ENCODE measurements around the gene STARD10. TPM values are rescaled to one million over a fixed set of nuclear protein-coding genes. Genes with fewer than 3 reads are reported as not detected.

The STARD10 gene
- total RNA-seq, 1 donor from 2014 or later = 126 TPM

- DNase-seq (no peak), ATAC-seq (no peak)
- H3K27ac ChIP-seq = no peak overlapping the region
- intact Hi-C loops (cut with DNase I) = loop anchor here (10.0 kb wide), 1 partner anchor 65 kb away; the partner anchor contains the start of gene STARD10
- peaks cover 52% of the 10 kb centered on the region for H3K4me1 ChIP-seq
- no peaks in the 10 kb centered on the region for H3K9me3 ChIP-seq
- peaks cover 26% of the 10 kb centered on the region for H3K36me3 ChIP-seq
- no peaks in the 10 kb centered on the region for H3K27me3 ChIP-seq (ENCODE audit: low read depth)
- TF ChIP-seq CTCF (IDR thresholded peaks at IDR 0.05) = no peak
- H3K4me3 ChIP-seq = no peak overlapping the region
Observed at GRCh38 chr11:72730243-72730642, 63.6 kb downstream of the STARD10 start.

- Histone ChIP-seq H3K36me3 (peaks cover 38% of the 10 kb centered on the region), H3K4me3 (no peak overlapping the region), H3K27ac (peak overlapping the region; percentile 24), H3K27me3 (ENCODE audit: low read depth) (no peaks in the 10 kb centered on the region), H3K9me3 (no peaks in the 10 kb centered on the region), H3K4me1 (peaks cover 52% of the 10 kb centered on the region)
- TF ChIP-seq CTCF (IDR thresholded peaks at IDR 0.05) = no peak
- no peak for ATAC-seq
- intact Hi-C loops (cut with DNase I) = no loop called here
- peak; percentile 46 for DNase-seq
Observed at GRCh38 chr11:72727521-72727920, 66.3 kb downstream of the STARD10 start.

GRCh38 chr11:72726266-72727220, 67.3 kb downstream of the STARD10 start:
- Histone ChIP-seq H3K27me3 (ENCODE audit: low read depth) (no peaks in the 10 kb centered on the region), H3K4me1 (peaks cover 56% of the 10 kb centered on the region), H3K4me3 (no peak overlapping the region), H3K36me3 (peaks cover 33% of the 10 kb centered on the region), H3K27ac (no peak overlapping the region), H3K9me3 (no peaks in the 10 kb centered on the region)
- TF ChIP-seq CTCF (IDR thresholded peaks at IDR 0.05) = no peak
- peak; percentile 50 for DNase-seq
- intact Hi-C loops (cut with DNase I) = no loop called here
- ATAC-seq = no peak

- ATAC-seq (no peak), DNase-seq (no peak)
- no peaks in the 10 kb centered on the region for H3K27me3 ChIP-seq (ENCODE audit: low read depth)
- no peaks in the 10 kb centered on the region for H3K9me3 ChIP-seq
- H3K4me3 ChIP-seq = no peak overlapping the region
- H3K27ac ChIP-seq = no peak overlapping the region
- H3K36me3 ChIP-seq = peaks cover 33% of the 10 kb centered on the region
- H3K4me1 ChIP-seq = peaks cover 65% of the 10 kb centered on the region
- intact Hi-C loops (cut with DNase I) = no loop called here
- no peak for TF ChIP-seq CTCF (IDR thresholded peaks at IDR 0.05)
Observed at GRCh38 chr11:72725724-72726028, 68.2 kb downstream of the STARD10 start.

- ATAC-seq = peak; percentile 25 to 44
- Histone ChIP-seq H3K4me3 (no peak overlapping the region), H3K27ac (peak overlapping the region; percentile 36), H3K36me3 (peaks cover 32% of the 10 kb centered on the region), H3K27me3 (ENCODE audit: low read depth) (no peaks in the 10 kb centered on the region), H3K9me3 (no peaks in the 10 kb centered on the region), H3K4me1 (peaks cover 66% of the 10 kb centered on the region)
- no peak for DNase-seq
- TF ChIP-seq CTCF (IDR thresholded peaks at IDR 0.05) = peak; percentile 86
- intact Hi-C loops (cut with DNase I) = no loop called here
Observed at GRCh38 chr11:72724851-72725723, 68.8 kb downstream of the STARD10 start.

Measured in lower lobe of right lung (tissue), 2 donors.